GM19468 (cell line): ENCODE measurements around the gene EP400.
"Not testable (repeated sequence)": the region's sequence is repeated elsewhere in the genome, so short reads cannot be mapped to it uniquely, and the experiment has no call there.

ENCODE experiments used
- ATAC-seq: cut with Tn5 transposase; IDR thresholded peaks from one replicate; pipeline ENCODE4 v1.9.1; 2021; ENCODE audit warnings: mild to moderate bottlenecking, moderate library complexity, moderate number of reproducible peaks; ENCODE audit not compliant: unreplicated experiment; ENCODE audit errors: extremely low read depth

The EP400 gene

DNA sequence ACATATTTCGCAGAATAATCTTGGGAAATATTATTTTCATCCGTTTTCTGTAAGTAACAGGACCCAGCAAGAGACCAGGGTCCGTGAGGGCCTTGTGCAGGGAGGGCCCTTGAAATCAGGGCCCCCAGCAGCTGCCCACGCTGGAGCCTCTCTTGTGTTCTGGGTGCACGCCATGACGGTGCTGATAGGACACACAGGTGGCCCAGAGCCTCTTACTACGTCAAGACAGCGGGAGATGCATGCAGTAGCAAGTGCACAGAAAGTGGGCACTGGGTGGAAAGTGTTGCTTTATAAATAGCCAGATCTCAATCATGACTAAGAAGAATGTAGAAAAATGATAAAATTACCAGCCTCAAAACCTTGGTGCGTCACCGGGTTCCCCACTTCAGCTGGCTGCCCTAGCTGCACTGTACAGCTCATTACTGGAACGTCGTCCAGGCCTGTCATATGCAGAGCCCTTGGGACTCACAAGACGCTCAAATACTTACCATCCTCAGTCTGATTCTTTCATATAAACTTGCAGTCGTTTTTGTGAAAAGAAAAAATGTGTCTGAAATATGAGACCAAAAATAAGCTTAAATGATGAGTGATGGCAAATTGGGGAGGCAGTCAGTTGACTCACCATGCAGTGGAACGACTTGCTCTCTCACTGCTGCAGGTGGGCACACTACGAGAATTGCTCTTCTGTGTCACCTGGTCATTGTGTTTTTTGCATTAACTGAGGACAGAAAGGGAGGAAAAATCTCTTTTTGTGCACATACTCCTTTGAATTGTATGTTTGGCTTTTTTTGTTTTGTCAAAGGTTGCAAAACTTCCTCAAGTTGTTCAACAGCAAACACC lies 126.2 kb downstream of the EP400 start:
- ATAC-seq, result no peak

DNA sequence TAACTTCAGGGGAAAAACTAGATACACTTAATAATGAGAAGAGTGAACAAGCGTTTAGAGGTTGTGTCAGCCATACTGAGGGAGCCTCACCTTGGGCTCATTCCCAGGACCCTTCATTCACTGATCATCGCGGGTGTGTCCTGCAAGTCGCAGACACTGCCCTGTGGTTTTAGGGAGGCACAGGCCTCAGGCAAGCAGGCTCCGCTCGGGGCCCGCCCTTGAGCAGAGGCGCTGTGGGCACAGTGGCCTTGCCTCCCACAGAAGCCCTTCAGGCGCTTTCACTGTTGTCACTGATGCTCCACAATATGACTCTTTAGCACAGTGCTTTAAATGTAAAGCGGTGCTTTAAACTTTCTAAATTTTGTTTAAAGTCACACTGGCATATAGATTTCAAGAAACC lies 127.0 kb downstream of the EP400 start:
- no peak for ATAC-seq

DNA sequence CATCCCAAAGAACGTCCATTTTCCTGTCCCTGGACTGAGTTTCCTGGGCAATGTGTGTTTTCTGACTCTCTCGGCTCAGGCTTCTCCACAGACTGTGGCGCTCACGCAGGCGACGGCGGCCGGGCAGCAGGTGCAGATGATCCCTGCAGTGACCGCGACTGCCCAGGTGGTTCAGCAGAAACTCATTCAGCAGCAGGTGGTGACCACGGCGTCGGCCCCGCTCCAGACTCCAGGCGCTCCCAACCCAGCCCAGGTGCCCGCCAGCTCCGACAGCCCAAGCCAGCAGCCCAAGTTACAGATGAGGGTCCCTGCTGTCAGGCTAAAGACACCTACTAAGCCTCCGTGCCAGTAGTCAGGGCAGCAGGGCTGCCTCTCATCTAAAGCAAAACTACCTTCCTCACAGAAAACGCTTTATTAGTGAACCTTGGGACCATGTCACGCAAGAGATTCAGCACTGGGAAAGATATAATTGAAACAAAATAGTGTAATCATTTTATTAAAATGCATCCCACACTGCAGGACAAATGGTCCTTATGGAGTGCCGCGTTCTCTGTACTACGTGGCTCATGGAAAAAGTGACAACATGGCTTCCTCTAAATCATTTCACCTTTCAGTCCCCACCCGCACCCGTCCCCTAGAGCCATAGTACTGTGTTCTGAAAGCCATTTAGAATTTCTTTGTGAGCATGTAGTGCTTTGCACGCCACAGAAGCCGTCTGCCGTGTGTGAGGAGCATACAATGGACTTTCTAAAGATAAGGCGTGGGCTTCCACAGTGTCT lies 127.8 kb downstream of the EP400 start:
- no peak for ATAC-seq

DNA sequence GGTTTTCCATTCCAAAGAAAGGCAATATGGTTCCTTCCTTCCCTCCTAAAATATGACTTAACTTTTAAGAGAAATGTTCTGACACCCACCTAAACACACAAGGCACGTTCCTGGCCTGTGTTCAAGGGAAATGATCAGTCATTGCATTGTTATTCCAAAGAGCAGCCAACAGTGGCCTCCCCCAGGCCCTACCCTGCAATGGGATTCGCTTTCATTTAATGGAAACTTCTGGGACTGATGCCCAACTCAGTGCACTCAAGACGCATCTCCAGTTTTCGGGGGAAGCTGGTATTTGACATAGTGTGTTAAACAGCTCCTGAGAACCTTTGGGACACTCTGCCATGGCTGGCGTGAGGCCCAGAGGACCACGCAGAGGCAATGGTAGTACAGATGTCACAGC lies 128.4 kb downstream of the EP400 start:
- ATAC-seq, result no peak

DNA sequence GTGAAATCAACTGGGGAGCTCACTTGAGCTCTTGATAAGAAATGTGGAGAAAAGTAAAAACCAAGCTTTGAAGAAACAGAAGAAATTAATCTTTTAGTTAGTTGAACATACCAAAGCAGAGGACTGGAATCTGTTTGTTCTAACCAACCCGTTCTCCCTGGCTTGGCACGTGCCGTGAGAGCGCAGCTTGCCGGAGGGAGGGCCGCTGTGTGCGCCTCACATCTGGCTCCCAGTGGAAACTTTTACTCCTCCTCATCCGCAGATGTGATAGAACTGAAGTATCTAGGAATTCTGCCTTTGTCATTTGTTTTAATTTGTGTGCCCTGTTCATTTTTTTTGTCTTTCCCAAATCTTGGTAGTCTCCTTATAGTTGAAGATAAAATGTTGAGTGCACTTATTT lies 129.5 kb downstream of the EP400 start:
- no peak for ATAC-seq

DNA sequence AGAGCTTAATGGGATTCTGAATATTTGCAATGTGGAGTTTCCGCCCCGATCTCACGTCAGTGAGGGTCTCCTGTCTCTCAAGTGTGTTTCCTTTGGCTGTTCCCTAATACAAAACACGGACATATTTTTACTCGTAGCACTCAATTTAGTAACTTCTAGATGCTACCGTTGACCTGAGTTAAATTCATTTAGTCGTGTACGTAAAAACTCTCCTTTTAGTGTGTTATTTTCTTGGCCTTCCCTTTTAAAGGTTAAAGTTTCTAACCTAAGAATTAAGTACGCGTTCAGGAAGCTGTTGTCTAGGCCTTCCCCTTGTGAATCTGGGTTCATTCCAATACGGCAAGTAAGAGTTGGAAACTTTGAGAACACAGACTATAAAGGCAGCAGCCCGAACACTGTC lies 130.0 kb downstream of the EP400 start:
- ATAC-seq, result no peak

DNA sequence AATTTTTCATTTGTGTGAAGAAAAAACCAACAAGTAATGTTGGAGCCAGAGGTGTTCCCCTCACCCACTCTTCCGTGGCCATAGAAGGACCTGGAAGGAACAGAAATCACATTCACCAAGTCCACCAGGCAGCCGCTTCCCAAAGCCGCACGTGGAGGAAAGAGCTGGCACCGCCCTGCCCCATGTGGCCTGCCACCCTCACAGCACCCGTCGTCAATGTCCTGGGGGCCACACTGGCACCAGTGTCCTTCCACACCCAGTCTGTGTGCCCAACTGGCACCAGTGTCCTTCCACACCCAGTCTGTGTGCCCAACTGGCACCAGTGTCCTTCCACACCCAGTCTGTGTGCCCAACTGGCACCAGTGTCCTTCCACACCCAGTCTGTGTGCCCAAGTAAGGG lies 130.8 kb downstream of the EP400 start:
- ATAC-seq, result not testable (repeated sequence)

DNA sequence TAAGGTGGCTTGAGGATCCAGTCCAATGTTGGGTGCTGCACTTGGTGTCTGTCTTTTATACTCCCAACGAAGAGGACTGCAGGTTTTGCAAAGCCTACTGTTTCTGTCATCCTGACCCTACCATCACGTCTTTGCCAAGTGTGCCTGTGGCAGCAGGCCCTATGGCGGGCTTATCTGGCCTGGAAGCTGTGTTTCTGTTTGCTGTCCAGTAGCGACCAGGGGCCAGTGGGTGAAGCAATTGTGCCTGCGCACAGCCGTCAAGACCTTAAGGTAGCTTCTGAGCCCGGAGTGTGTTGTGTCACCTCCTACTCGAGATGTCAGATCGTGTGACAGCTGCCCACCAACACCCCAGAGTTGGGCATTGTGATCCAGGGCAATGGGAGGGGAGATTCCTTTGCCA lies 131.7 kb downstream of the EP400 start:
- no peak for ATAC-seq

DNA sequence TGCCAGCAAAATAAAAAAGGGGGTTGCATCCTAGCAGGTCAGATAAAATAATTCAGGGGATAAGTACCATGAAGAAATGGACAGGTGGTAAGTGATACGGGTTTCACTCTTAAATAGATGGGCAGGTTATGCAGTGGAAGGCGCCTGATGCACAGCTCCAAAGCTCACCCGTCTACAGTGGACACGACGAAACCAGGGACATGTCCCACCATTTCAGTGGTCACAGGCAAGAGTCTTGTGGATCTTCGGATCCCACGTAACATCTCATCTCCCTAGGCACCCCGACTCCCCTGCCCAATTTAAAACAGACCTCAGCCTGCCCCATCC lies 133.8 kb downstream of the EP400 start:
- no peak for ATAC-seq

DNA sequence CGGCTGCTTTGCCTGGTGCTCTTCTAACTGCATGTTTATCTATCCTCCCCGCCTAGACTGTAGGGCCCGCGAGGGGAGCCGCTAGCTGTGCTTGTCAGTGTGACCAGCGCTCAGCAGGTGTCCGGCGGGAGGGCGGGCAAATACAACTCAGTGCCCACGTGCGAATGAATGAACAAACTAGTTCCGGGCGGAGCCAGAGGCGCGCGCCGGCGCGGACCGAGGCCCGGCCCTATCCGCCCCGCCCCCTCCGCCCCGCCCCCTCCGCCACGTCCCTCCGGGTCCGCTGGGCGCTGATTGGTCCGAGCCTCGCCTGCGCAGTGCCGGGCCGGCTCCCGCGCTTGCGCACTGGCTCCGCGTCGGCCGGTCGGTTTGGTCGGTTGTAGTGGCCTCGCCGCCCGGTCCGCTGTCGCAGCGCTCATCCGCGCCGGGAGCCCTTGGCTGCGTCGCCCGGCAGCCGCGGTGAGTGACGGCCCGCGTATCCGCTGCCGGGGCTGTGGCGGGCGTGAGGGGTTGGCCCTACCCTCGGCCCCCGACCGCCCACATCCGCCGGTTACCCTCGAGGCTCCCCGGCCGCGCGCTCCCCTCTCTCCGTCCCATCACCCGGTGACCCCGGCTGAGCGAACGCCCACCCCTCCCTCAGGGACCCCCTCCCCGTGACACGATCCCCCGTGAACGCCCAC lies 134.3 kb downstream of the EP400 start:
- peak; percentile 84 for ATAC-seq

DNA sequence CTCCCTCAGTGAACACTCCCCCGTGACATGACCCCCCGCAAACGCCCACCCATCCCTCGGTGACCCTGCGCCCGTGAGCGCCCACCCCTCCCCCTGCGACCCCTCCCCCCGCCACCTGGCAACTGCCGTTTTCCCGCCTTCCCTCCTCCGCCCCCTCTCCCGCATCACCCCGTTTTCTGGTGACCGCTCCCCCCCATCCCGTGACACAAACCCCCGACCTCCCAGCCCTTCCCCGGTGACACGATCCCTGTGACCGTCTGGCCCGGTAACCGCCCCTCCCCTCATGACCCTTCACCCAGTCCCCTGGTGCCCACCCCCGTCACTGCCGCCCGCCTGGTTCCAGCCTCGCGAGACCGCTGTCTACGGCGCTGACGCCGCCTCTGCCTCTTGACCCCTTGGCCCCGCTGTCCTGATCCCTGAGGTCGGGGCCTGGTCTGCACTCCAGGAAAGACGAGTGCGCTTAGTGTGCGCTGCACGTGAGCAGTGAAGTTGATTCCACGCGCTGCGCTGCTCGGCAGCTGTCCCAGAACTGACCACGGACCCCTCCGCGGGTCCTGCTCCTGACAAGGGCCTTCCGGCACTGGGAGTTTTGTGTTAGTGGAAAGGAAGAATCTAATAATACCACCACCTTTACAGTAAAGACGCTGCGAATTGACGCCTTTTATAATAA lies 135.0 kb downstream of the EP400 start:
- no peak for ATAC-seq

DNA sequence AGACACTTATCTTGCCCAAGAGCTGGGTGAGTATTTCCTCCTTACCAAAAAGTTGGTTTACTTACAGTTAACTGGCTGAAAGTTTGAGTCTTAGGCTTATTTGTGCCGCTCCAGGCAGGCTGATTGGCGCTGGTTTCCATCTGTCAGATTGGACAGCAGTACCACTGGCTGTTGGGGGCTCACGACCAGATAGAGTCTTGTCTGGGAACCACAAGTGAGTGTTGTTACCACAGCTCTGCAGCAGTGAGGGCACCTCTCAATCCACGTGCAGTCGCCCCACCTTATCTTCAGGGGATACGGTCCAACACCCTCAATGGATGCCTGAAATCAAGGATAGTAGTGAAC lies 135.5 kb downstream of the EP400 start:
- no peak for ATAC-seq

DNA sequence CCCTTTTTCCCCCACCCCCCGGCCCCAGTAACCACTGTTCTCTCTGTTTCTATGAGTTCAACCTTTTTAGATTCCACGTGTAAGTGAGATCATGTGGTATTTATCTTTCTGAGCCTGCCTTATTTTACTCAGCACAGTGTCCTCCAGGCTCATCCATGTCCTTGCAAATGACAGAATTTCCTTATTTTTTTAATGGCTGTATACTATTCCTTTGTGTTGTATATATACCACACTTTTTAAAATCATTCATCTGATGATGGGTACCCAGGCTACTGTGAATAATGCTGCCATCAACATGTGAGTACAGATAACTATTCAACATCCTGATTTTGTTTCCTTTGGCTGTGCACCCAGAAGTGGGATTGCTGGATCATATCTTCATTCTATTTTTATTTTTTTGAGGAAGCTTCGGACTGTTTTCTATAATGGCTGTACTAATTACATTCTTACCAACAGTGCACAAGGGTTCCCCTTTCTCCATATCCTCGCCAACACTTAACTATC lies 139.7 kb downstream of the EP400 start:
- ATAC-seq, result no peak

DNA sequence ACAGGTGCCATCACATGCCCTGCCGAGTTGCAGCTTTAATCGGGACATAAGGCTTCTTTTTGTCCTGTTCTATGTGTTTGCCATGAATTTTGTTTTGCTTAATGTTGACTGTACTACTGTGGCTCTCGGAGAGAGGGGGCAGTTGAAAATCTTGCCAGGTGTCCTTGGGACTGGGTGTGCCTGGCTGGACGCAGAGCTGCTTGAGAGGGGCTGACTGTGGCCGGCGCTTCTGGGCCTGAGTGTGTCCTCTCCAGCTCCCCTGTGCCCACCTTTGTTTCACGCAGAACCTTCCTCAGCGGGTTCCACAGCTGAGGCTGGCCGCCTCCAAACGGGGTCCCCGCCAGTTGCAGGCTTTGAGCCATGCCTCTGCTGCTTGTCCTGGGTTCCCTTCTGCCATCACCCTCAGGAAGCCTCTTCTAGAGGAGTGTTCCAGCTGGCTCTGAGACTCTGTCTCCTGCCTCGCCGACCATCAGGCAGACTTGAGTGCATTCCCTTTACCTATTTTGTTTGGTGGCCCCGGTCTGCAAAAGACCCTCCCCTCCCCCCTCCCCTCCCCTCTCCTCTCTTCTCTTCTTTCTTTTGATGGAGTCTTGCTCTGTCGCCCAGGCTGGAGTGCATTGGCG lies 144.6 kb downstream of the EP400 start:
- no peak for ATAC-seq

DNA sequence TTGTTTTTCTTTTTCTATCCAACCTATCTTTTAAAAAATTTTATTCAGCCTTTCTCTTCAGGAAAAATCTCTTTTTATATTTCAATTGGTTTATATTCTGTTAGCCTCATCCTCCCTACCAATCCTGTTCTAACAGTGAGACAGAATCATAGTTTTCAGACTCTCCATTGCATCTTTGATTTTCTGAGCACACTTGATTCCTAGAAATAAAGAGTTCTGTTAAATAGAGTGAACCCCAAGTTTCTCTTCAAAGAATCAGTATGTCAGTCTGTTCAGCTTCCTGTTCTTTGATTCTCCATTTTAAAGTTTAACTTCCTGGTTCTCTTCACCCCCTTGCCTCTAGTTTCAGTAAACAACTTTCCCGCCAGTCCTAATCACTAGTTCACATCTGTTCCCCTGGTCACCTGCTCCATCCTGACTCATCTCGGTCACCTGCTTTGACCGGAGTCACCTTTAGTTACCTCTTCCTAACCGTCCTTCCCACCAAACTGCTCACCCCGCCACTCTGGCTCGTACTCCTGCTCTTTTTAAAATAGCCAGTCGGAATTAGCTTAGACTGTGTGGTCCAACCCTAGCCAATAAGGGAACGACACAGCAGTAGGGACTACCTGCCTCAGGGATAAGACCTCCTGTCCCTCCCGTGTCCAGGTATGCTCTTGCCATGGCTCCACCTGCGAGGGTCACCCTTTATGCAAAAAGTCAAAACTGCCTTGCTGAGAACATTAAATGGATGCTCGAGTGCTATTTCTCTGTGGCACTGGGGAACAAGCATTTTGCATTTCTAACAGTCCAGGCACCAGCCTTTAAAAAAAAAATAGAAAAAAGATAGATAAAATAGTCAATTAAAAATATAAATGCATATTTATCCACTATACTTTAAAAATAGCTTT lies 146.0 kb downstream of the EP400 start:
- no peak for ATAC-seq

DNA sequence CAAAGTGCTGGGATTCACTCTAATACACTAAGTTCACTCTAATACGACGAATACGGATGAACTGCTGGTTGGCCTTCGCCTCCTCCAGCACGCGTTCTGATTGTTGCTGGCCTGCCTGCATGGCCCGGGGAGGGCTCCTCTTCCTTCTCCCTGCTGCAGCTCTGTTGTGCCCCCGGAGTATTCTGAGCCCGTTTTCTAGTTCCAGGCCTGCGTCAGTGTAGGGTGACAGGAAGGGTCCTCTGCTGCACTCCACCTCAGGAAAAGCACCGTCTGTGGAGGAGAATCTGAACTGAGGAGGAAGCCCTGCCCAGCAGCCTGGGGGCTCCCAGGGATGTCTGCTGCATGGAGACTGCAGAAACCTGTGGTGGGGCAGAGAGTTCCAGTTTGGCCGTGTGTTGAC lies 150.0 kb downstream of the EP400 start:
- no peak for ATAC-seq

DNA sequence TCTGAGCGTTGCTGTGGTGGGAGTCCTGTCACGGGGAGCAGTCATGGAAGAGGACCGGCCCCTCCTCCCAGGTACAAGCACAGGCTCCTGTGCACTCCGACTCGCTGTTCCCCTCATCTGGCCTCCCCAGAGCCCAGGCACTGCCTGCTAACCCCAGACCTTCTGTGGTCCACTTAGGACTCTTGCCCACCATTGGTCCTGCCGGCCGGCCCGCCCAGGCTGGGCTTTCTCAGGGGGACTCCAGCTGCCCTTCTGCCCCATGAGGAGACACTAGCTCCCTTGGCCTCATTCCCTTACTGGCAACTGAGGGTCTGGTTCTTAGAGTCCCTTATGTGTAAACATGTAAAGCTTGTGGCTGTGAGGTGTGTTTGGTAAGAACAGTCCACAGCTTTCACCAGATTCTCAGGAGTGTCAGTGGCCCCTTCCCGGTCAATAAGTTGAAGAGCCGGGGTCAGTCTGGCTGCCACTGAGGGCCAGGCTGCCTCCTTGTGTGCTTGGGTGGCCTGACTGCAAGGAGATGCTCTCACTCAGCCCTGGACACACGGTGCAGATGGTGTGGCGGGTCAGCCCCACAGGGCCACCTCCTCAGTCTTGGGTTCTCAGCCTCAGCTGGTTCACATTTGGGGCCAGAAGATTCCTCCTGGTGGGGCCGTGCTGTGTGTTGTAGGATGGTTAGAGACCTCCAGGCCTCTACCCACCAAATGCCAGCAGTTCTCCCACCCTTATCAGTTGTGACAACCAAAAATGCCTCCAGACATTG lies 150.7 kb downstream of the EP400 start:
- ATAC-seq, result no peak

DNA sequence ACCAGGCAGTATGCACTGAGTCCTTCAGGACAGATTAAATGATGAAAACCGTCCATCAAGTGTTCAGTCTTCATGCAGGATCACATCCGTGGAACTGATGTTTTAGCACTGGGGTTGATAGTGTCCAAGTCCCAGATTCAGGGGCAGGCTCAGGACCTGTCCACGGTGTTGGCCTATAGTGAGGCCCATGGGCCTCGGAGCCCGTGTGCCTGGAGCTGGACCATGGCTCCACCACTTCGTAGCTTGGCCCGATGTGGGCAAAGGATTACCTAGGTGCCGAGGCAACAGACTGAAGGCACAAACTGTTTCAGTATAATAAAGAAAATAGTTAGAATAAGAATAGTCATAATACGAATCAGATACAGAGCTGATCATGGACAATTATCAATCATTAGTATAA lies 152.6 kb downstream of the EP400 start:
- ATAC-seq, result no peak
